GM18951 (cell line): ENCODE measurements around the gene DENND1A.

Source experiments
- POLR2A ChIP-seq: IDR thresholded peaks from 4 replicates; pipeline ENCODE4 v1.6.1; 2011; ENCODE audit warnings: mild to moderate bottlenecking; ENCODE audit not compliant: insufficient read length, insufficient read depth; ENCODE audit errors: extremely low read depth
- in situ Hi-C: fragments of 300-500 bp; cut with MboI; formaldehyde crosslinking; loops from one replicate; pipeline ENCODE4 v1.12.0; 2022; ENCODE audit warnings: low sequenced_read_pairs, mixed read lengths, inconsistent platforms; ENCODE audit not compliant: unreplicated experiment

Gene DENND1A

DNA sequence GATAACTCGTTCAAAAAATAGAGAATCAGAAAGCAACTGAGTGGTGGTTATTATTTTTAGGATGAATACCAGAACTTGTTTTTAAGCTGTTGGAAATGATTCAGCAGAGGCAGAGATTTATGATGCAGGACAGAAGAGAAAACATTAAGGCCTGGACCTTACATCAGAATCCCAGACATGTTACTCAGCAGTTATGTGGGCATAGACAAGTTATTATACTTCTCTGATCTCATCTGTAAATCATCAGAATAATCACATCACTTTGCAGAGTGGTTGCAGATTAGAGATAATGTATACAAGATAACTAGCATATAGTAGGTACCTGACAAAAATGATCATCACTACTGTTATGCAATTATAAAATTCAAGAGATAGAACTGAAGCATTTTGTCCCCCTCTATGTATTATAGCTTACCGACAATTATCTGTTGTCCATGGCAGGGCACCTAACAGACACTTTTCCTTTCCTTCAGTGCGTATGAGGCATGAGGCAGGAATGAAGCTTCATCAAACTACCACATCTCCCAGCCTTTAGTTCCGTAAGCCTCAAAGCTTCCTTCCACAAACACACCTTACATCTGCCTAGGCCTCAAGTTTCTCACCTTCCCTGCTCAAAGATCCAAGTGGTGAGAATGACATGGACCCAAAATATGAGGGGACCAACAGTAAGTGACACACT, 165.9 kb downstream of the DENND1A start:
- in situ Hi-C loops = no loop called here
- no peak for TF ChIP-seq POLR2A

DNA sequence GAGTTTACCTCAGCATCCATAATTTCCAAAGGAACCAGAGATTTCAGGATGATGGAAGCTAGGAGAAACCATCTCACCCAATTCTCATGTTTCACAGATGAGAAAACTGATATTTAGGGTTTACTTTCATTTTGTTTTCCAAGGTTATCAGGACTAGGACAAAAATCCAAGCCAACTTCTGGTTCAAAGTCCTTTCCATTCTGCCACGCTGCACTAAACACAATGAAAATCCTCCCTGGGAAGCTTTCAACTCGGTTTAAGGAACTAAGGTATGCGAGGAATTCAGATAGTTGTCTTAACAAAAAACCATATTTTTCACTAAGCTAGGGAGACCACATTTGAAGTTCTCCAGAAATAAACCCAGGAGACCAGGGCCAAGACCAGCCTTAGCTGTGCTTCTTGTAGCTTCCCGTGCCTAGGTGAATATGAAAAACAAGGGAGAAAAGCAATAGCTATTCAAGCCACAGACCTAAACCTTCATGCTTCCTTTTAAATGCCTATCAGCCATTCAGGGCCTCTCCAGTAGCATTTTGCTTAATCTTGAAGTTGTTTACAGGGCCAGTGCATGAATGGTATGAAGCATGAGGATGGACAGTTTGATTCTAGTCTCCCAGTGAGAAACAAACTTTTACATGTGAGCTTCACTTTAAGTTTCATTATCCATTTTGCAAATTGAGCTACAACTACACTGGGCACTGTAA, 167.9 kb downstream of the DENND1A start:
- in situ Hi-C loops = no loop called here
- no peak for TF ChIP-seq POLR2A

DNA sequence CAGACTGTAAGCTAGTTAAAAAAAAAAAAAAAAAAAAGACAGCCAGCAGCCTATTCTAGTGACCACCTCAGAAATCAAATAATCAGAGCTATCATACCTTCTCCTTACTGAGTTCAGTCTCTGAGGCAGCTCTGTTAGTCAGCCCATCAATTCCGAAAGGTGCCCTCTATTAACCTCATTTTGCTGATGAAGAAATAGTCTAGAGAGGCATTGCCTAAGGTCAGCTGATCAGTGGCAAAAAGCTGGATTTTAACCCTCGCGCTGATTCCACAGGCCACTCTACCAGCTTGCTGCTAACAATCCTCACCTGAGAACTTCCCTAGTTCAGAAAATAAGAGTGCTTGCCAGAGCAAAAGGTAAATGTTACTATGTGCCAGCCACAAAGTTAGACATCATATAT, 172.0 kb downstream of the DENND1A start:
- in situ Hi-C loops = no loop called here
- TF ChIP-seq POLR2A = no peak

DNA sequence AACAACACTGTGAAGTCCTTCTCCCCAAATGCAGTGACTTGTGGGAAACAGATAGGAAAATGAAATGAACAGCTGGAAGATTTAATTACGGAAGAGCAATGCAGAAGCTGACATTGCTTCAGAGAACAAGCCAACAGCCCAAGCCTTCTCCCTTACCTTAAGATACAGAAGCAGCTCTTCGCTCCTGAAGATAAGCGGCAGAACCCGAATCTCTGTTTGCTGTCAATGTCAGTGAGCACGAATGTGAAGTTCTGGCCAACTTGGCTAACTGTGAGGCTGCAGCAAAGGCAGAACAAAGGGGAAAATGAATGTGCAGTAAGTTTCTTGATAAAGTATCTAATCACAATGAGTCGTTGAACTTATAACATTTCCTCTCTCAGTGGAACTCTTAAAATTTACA, 172.4 kb downstream of the DENND1A start:
- in situ Hi-C loops = no loop called here
- TF ChIP-seq POLR2A = no peak

DNA sequence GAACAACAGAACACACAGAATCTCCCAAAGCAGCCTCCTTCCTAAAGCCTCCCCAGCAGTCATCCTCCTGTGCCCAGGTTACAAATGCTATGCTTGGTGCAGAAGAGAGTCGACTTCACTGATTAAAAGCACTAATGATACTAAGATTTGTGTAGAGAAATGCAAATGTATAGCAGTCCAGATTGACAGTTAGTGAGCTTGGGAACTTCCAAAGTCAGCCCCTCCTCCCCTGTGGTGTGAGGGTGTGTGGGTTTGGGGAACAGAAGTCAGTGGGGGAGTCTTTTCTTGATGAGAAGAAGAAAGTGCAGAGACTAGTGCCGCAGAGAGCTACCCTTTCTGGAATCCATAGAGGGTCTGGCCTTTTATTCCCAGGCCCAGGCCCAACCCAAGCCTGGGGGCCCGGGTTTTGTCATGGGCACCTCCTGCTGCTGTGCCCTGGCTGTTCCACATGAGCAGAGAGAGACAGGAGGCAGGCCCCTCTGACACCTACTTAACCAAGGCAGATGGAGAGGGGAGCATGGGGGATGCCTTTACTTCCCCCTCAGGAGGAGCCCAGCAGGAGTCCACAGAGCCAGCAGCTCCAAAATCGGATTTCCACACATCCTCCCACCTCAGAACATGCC, 173.3 kb downstream of the DENND1A start:
- in situ Hi-C loops = no loop called here
- no peak for TF ChIP-seq POLR2A

DNA sequence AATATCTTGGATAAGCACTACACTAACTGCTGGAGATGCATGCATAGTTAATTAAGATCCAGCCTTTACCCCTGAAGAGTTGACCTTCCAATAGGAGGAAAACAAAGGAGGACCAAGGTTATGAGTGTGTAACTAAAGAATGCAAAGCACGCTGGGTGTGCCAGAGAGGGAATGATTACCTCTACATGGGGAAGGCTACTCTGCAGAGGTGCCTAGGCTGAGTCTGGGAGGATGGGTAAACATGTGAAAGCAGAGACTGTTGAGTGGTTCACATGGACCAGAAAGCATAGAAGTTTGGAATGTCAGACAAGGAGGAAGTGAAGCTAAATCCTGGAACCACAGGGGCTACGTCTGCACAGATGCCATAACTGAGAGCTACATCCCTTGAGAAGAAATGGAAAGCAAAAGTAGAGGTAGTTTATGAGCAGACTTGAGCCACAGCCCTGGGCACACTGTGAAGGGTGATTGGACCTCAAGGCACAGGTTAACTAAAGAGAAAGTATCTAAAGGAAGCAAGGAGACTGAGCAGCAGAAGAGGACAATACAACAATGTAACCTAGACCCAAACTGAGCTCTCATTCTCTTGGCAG, 176.2 kb downstream of the DENND1A start:
- in situ Hi-C loops = no loop called here
- TF ChIP-seq POLR2A = no peak

DNA sequence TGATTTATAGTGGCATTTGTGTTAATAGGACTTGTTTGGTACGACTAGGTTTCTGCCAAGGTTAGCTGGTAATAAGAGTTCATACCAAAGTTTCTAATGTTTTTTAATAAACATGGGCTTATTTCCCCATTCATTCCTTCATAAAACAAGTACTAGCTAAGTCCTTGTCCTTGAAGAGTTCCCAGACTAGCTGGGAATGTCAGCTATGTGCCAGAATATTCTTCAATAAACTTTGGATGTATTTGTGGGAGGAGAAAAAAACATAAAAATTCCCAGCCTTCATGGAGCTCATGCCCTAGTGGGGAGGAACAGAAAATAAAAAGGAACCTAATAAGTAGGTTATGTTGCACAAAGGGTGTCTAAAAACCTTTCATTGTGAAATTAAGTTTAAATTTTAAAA, 176.9 kb downstream of the DENND1A start:
- TF ChIP-seq POLR2A = no peak
- in situ Hi-C loops = no loop called here

DNA sequence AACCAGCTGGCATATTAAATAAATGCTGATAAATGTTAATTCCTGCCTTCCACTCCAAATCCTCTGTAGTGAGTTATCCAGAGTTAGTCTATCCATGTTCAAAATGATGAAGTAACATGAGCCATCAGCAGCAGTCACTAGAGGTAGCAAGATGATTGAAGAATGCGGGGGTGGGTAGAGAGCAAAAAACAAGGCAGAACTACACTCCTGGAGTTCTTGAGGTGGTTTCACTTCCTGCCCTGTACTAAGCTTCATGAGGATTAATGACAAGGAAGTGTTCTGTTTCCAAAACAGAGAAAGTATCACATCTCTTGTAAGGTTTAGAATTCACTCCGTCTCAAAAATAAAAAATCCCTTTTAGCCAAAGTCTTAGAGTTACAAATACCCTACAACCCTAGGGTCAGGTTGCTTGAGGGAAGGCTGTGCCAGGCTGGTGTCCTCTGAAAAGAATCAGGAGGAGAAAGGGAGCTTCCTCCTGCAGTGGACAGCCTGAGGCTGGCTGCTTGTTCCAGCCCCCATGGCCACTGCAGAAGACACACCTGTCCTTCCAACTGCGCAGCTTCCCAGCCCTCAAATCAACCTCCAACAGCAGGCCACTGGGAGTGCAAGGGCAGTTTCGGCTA, 180.2 kb downstream of the DENND1A start:
- no peak for TF ChIP-seq POLR2A

DNA sequence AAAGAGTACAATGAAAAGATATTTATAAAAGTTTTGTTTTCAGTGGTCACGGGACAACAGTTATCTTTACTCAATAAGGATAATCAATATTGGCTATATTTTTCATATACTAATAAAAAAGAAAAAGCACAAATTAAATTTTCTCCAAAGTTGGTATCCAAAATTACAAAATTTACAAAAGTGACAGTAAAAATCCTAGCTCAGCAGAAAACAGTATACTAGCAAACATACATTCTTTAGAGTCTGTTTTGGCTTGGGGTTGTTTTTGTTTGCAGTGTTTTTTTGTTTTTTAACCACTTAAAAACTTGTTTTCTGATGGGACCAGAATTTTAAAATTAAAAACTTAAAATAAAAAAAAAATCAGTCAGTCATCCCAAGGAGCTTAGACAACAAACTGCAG, 183.2 kb downstream of the DENND1A start:
- in situ Hi-C loops = no loop called here
- no peak for TF ChIP-seq POLR2A

More for the DNA sequence above, 180.2 kb downstream of the DENND1A start:
- in situ Hi-C loops = no loop called here

DNA sequence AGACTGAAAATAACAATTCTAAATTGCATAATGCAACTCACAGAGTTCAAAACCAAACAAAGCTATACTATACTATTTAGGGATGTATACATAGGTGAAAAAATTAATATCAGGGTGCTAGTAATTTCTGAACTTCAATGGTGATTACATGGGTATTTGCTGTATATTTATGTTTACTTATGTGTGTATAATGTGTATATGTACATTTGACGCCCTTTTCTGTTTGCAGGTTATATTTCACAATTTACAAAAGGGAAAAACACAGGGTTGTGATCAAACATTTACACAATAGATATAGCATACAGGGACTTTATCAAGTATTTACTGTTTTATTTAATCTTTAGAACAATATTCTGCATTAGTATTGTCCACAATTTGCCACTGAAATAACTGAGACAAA, 184.0 kb downstream of the DENND1A start:
- TF ChIP-seq POLR2A = no peak
- in situ Hi-C loops = no loop called here

DNA sequence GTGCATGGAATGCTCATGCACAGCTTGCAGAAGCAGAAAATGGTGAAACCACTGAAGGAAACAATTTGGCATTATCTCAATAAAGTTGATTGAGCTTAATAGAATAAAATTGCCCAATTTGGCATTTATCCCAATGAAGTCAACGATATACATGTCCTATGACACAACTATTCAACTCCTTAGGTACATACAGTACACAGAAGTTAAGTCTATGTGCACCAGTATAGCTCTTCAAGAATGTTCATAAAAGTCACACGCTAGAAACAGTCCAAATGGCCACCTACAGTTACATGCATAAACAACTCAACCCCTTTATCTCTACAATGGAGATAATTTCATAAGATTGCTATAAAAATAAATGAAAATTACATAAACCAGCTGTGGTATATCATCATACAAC, 184.5 kb downstream of the DENND1A start:
- no peak for TF ChIP-seq POLR2A
- in situ Hi-C loops = no loop called here

DNA sequence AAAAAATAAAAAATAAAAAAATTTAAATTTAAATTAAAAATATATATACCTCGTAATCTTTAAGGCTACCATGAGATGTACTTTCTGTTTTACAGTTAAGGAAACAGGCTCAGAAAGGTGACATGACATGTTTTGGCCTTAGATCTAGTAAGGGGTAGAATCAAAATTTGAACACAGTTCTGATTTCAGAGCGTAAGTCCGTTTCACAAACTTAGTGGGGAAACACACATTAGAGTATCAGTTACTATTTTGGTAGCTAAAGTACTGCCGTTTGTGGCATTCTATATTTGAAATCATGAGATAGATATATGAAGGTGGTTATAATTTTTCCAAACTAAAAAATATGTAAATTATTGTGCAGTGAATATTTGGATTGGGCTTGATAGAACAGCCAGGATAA, 186.2 kb downstream of the DENND1A start:
- no peak for TF ChIP-seq POLR2A
- in situ Hi-C loops = no loop called here
